Measurements from ENCODE around the gene TLL2.
A peak's percentile ranks its signal among the peaks of the same experiment; 100 is the strongest.

TLL2 gene

DNA sequence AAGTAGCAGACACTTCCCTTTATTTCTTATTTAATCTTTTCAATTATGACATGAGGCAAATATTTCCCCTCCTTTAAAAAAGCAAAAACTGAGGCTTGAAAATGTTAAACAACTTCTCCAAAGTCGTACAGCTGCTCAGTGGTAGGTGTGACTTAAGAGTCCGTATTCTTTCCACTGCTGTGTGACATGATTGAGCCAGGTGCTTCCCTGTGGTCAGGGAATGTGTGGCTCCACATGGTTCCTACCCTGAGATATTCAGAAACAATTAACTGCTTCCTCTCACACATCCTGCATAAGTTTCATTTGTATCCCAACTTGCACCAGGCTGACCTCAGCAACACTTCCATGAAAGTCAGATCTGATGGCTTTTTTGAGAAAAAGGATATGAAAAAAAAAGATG lies 168.5 kb downstream of the TLL2 start:
- no peak for DNase-seq

DNA sequence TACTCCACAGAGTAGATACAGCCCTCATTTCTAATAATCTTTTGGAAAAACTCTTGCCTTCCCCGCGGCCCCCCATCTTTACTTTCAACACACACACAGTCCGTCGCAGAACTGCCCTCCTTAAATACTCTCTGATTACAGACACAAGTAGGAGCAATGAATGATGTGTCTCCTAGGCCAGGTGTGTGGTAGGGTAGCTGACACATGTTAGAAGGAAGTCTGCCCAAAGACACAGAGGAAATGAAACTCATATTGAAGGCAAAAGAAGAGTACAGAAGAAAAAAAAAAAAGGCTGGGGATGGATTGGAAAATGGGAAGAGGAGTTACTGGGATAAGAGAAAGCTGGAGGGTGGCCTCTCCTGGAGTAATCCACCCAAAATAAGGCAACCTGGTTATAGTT lies 169.5 kb downstream of the TLL2 start:
- DNase-seq: no peak

DNA sequence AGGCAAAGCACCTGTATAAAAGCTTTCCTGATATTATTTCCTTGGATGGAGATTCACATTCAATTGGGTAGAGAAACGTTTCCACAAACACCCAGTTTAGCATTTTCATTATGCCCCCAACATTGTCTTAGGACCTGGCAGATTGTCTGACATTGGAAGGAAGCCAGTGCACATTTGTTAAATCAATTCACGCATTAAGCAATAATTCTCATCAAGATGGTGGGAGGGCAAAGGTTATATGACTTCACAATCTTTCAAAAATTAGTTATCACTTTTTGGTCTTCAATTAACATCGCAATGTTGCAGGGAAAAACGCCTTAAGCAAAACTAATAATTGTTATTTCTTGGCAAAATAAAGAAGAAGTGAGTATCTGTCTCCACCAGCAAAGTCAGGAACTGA lies 171.3 kb downstream of the TLL2 start:
- DNase-seq: no peak

DNA sequence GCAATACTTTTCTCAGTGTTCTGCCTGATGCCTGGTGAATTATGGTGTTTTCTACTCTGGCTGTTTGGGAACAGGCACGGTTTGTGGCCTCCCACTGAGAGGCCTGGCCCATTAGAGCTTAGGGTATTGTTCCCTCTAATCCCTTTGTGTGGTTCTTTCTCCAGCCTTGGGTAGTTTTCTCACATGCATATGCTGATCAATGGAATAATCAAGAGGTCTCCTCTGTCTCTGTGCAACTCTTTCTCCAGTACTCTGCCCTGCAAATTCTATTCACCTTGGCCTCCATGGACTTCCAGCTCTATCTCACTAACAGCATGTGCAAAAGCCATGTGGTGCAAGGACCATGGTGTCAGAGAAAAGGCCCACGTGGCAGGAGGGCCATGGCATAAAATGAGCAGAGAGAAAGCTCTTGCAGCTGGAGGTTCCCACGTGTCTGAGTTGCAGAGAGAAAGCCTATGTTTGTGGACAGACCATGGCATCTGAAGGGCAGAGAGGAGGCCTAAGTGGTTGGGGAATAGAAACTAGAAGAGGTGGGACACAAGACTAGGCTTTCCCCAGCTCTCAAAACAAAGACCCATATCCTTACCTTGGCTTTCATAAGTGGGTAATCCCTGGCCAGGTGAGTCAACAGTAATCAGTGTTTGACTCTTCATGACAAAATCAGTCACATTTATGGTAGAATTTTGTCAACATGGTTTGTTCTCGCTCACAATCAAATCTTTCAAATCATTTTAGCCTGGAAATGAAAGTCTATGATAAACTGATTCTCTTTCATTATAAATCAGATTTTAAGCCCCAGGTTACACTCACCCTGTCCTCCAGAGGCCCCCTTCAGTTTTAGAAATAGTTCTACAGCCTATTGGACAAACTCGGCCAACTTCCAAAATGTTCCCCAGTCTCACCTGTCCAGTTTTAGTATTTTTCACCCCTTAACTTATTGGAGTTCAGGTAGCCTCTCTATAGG lies 172.2 kb downstream of the TLL2 start:
- peak; percentile 35 to 43 for DNase-seq

DNA sequence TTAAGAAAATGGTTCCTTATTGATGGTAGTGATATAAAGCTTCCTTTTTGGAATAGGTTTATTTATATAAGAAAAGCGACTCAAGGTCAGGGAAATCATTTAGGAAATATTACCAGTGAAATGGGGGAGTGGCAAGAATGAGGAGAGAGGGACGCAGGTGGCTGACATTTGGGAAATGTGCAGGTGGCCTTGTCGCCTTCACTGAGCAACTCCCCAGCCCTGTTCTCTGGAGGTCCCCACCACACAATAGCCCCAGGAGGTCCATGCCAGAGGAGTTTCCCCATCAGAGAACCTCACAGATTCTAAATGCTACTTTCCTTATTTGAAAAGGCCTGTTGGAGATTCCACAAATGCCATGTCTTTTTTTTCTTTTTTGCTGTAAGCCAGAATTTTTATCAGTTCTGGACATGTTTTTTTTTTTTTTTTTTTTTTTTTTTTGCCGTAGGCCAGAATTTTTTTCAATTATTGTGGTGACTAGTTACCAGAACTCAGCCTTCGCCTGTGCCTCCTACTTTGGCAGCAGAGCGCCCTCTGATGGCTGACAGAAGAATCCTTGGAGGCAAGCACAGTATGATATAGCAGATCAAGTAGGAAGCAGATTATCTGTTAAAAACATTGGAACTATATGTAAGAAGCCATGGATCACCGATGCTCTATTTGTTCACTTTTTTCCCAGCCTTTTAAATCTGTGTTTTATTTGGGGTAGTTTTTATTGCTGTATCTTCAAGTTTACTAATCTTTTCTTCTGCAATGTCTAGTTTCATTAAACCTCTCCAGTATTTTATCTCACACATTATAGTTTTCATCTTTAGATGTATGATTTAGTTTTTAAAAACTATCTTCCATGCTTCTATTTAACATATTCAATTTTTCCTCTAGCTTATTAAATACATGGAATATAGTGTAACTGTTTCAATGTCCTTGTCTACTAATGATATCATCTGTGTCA lies 173.5 kb downstream of the TLL2 start:
- DNase-seq: peak; percentile 60 to 66

DNA sequence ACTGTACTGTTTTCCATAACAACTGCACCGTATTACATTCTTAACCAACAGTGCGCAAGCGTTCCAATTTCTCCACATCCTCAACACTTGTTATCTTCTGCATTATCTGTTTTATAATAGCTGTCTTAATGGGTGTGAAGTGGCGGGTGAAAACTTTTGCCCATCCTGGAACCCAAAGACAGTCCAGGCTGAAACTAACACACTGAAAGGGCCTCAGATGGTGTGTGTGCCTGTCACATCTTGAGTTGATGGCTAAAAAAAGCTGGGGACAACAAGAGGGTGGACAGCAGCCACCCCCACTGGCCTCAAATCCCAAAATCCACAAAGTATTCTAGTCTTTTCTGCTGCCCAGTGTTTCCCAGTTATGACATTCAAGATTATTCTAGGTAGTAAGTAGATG lies 174.3 kb downstream of the TLL2 start:
- DNase-seq: no peak

DNA sequence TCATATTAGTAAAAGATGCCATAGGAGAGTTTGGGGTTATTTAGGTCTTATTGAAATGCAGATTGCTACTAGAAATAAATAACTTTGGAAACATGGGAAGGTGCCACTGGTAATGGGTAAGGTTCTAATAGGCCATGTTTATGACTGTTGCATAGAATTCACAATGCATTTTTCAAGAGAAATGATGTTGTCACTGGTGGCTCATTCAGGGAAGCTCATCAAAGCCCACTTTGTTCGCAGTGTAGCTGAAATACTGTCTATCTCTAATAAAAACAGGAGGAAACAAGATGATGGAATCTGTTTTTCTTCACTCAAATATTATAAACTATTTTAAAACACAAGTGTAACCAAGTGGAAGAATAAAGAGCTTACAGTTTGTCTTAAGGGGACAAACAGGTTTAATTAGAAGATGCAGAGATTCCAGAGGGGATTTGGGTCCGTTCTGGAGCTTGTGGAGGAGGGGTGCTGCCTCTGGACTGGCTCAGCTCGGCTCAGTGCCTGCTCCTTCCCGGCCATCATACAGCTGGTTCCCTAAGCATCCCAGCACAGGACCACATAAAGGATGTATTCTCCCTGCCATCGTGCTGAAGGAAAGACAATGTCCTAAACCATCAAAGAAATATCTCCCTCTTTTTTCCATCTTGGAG lies 175.3 kb downstream of the TLL2 start:
- DNase-seq: no peak

DNA sequence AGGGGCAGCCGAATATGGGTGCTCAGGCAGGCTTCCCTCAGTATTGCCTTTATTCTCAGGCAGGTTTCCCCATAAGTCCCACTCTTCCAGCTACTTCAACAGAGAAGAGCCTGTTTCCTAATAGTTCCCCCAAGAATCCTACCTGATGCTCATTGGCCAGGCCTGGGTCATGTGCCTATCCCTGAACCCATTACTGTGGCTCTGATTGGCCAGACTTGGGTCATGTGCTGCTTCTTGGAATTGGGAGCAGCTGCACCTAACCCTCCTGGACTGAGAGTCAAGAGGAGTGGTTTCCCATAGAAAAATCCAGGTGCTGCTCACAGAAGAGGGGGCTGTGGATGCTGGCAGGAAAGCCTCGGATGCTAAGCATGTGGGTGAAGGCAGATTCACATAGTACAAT lies 176.6 kb downstream of the TLL2 start:
- DNase-seq: no peak

DNA sequence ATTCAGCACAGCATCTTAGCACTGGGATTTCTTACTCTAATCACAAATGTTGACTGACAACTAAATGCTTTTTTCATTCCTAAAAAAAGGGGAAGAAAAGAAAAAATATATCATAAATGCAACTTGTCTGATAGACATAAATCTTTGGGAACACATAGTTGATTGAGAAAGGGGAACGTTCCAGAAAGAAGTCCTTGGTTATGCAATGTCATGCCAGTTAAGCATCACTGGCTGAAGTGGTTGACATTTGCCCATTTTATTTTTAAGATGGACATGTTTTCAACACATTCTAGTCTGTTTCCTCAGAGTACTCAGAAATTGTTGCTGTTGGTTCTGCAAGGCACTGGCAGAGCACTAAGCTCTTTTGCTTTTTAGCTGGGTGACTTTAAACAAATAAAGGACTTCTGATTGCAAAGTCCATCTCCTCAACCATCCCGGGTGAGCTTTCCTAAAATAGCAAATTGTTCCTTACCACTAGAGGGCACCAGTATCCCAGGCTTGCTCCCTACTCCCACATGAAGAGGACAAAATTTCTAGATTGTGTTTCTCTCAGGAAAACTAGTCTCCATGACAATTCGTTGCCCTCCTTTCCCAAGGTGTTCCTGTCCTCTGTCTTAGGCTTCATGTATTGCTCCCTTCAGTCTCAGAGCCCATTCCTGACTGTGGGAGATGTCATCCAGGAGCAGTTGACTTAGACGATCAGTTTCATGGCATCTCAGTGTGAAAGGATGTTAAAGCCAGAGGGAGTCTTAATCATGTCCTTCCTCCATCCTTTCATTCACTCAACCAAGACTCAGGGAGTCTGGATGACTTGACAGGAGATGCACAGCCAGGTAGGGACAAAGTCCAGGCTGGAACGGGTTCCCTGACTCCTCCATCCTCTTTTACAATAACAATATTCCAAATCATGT lies 178.9 kb downstream of the TLL2 start:
- no peak for DNase-seq

DNA sequence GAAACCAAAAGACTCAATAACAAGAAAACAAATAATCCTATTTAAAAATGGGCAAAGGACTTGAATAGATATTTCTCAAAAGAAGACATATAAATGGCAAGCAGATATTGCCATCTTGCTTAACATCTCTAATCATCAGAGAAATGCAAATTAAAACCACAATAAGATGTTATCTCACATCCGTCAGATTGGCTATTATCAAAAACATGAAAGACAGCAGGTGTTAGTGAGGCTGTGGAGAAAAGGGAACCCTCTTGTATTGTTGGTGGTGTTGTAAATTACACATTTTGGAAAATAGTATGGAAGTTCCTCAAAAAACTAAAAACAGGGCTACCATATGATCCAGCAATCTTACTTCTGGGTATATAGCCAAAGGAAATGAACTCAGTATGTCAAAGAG lies 180.6 kb downstream of the TLL2 start:
- DNase-seq: no peak

DNA sequence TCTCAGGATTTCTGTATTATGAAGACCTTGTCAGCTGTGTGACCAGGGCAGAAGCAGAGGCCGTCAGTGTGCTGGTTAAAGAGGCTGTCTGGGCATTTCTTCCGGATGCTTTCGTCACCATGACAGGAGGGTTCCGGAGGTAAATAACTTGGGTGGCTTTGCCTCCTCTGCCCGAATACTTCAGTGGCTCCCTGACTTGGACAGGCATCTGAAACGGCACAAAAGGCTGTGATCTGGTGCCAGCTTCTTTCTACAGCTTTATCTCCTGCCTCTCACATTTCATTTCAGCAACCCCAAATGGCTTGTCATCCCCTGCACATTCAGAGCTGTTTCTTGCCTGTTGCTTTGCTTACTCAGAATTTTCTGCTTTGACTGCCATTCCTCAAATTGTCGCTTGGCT lies 186.3 kb downstream of the TLL2 start:
- no peak for DNase-seq

DNA sequence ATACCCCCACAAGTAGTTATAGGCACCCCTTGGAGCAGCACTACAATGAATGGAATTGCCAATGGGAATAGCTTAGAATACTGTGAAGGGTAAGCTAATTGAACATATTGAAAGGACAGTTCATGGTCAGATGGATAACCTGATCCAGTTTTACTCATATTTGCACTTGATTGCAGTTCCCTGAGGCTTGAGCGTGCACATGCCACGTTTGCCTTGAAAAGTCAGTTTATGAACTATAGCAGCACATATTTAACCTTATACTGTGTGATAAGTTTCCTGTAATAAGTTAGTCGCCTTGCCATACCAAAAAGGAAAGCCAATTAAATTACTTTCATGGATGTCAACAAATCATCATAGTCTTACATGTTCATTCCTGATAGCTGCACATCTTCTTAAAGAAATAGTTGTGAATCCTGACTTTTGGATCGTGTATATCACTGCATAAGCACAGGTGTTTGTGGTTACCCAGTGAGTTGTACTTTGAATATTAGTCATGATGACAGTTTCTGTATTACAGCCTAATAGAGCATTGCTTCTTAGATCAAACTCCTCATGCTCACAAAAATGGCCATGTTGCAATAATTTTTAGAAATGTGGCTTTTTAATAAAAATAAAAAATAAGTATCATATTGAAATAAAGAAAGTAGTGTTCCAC lies 187.9 kb downstream of the TLL2 start:
- no peak for DNase-seq

DNA sequence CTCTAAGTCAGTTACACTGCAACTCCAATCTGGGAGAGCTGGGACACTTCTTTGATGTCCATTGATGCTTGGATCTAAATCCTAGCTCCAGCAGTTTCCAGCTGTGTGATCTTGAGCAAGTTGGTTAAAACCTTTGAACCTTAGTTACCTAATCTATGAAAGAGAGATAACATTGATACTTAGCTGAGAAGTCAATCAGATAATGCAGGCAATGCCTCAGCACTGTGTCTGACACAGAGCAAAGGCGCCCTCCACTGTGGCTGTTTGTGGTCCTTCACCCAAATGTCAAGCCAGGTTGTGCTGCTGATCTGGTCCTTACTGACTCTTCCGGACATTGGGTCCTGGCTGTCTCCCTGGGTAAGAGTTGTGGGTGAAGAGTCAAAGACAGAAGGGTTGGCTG lies 189.3 kb downstream of the TLL2 start:
- no peak for DNase-seq

DNA sequence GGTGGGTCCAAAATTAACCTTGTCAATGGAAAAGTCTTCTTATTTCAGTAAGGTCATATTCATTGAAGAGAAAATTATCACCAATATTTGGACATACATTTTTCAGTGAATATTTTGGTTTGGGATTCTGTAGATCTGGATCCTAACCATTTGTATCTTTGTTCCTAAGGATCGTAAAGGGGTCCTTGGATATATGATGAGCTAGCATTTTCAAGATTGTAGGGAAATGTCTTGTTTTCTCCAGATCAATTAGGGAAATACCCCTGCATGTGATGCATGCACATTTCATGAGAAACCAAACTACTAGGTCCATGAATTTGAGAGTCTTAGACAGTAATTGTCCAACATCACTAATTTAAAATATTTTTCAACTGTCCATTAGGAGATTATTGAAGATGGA lies 191.5 kb downstream of the TLL2 start:
- no peak for DNase-seq

DNA sequence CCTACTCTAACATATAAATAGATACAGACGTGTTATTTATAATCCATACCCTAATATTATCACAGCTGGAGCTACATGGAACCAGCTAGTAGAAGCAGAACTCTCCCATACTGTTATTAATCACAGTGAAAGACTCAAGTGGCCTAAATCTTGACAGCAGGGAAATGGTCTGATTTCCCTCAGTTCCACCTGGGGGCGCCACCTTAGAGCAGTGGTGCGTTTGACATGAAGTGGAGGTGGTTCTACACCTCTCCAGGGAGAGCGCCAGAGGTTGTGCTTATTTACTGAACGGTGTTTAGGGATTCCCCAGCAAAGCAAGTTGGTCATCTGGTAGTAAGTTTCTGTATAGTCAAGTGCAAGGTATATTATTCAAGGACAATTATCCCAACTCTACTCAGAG lies 191.9 kb downstream of the TLL2 start:
- DNase-seq: no peak

DNA sequence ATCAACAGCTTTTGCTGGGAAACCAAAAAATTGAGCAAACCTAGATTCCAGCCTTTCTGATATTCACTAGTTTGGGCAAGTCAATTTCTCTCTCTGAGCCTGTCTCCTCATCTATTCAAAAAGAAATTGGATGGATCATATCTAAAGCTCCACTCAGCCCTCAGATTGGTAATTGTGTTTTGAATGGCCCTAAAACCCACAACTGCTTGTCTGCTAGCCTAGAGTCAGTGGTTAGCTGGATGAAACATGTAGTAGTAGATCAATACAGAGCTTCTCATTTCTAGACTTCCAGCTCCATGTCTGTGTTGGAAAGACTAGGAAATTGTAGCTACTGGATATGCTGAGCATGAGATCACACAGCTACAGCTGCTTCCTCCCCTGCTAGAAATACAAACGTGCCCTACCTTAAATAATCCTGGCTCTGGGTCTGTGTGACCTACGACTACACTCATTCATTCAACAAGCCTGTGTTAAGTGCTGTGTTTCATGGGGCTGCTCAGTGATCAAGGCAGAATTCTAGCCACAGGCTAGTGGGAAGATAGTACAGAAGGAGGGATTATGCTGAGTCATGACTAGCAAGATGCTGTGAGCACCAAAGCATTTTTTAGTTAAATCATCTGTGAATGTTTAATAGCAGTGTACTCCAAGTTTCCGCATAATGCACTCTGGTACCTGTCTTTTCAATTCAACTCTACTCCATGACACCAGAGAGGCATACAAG lies 193.8 kb downstream of the TLL2 start:
- no peak for DNase-seq

DNA sequence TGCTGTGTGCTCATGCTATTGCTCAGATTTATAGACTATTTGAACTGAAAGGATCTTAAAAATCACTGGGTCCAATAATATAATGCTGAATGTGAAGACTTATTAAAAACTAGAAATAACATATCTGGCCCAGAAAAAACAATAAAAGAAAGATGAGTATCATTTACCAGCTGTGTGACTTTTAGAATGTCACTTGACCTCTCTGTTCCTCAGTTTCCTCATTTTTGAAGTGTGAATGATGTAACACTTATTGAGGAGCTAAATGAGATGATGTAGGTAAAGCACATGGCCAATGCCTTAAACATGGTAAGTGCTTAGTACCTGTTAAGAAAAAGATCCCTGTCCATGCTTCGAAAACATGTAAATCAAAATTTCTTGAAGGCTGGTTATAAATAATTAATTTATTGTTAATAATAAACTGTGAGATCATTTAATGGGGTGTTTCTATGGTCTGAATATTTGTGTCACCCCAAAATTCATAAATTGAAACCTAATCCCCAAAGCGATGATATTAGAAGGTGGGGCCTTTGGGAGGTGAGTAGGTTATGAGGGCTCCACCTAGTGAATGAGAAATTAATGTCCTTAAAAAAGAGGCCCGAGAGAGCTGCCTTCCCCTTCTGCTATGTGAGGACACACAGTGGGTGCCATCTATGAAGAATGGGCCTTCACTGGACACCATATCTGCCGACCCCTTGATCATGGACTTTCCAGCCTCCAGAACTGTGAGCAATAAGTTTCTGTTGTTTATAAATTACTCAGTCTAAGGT lies 196.5 kb downstream of the TLL2 start:
- DNase-seq: no peak

All from activated T-cell treated with anti-CD3 and anti-CD28 coated beads, Interleukin-2, amount 50 U/mL, for 48 hours (primary cell).